Inferior parietal cortex (tissue), 1 donor: ENCODE measurements around the gene CDCA7L.
"Not testable (repeated sequence)": the region's sequence is repeated elsewhere in the genome, so short reads cannot be mapped to it uniquely, and the experiment has no call there.

Source experiments
- DNase-seq: peaks from one replicate; pipeline ENCODE4 v3.0.0-alpha.2; 2016; ENCODE audit errors: extremely low spot score

CDCA7L gene

DNA sequence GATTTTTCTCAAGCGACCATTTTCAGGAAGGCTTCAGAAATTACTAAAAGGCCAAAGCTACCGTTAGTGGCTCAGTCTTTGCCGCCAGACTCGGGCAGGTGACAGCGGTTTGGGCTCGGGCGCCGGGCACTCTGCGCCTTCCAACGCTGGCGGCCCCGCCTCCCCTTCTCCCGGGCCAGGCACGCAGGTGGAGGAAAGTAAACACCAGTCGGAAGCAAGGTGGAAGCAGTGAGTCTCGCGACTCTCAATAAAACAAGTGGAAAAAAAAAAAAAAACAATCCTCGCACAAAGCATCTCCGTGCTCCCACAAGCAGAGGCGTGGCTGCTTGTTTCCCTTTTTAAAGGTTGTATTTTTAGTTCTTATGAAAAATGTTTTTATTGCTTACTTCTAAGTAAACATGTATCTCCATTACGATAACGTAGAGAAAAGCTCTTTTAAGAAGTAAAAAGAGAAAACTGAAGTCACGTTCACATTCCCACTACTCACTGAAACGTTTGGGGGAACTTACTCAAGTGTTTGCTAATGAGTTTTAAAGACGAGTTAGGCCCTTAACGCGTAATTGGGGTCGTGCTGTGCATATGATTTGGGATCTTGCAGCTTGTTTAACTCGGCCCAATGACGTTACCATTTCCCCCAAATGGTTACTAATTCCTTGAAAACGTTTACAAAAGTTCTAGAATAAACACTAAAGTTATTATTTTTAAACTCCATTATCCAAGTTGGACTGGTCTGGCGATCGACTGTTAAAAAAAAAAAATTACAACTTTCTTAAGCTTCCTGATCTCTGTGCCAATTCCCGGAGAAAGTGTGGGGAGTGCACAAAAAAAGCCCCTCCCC is 864 bp downstream of the CDCA7L start:
- no peak for DNase-seq

DNA sequence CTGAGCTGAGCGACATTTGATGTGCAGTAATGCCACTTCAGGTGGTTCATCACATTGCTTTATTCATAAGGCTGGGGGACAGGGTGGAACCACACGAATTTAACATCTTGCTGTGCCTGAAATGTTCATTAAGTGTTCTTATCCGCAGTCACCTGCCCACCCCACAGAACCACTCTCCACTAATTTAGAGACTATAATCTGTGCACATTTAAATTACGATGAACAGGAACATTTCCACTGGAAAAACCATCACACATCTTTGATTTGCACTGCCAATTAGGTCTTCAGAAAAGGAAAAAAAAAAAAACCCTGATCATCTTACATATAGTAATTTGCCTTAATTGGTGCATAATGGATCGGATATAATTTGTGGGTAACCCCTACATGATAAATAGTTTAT is 2.3 kb downstream of the CDCA7L start:
- DNase-seq: no peak

DNA sequence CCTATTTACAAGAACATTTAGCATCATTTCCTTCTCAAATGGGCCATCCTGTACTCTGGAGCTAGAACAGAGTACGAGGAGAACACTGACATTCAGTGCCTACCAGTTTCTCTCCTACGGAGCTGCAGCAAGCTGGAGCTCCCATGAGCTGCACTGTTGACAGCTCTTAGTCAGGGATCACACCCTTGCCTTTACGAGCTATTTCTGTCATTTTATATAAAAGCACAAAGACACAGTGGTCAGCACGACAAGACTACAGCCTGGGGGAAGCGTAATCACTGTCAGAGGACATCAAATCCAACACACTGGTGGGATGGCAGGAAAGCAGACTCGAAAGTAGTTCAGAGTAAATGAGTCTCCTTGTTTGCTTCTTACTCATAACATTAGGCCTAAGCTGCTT is 2.7 kb downstream of the CDCA7L start:
- peak; percentile 38 for DNase-seq

DNA sequence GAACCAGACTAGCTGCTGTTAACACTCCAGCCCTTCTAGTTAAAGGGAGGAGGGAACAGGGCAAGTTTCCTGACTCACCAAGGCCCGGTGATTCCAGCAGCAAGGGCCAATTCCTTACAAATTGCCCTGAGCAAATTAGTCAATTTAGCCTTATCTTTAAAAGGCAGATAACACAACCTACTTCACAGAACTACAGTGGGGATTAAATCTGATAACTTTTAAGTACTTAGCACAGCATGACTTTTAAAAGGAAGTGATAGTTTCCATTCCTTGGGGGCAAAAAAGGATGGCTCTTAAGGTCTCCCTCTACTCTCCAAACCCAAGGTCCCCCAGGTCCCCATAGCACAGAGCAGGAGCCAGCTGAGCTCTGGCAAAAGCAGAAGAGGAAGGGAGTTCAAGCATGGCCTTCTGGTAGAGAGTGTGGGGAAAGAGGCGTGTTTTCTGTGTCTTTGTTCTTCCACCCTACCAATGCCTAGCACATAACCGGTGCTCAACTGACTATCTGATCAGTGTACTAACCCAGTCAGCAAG is 4.0 kb downstream of the CDCA7L start:
- DNase-seq: no peak

DNA sequence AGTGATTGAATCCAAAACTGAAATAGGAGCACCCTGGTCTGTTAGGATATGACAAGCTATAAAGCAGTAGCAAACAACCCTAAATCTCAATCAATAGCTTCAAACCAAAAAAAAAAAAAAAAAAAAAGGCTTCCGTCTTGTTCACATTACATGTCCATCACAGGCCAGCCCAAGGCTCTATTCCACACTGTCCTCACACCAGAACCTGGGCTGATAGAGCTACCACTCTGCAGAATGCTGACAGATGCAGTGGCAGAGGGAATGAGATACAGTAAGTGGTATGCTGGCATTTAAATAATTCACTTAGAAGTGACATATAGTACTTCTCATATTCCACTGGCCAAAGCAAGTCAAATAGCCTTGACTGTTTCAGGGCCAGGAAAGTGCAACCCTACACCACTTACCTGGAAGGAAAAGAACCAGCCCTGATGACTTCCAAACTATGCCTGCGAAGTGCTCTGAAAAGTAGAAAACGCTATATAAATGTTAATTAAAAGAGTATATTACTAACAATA is 5.8 kb downstream of the CDCA7L start:
- DNase-seq: no peak

DNA sequence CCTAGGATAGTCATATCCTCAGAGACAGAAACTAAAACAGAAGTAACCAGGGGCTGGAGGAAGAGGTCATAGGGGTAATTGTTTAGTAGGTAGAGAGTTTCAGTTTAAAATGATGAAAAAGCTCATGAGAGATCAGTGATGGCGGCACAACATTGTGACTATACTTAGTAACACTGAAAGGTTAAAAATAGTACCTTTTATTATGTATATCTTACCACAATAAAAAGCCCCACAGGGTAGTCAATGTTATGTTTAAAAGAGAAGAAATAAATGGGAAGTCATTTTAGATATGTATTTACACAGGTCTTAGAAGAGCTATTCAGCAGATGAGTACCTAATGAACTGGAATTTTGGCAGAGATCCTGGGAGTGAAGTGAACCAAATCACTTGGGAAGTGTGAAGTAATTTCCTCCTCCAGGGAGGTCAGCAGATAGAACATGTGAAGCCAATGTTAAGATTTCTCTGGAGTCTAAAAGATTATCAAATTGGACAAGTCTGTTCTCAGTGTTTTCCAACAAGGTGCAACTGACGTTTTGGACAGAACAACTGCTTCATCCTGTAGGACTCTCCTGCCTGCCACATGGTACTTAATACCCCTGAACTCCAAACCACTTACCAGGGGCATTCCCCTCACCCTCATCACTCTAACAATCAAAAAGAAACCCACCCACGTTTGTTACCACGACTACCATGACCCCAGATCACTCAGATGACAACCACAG is 6.4 kb downstream of the CDCA7L start:
- no peak for DNase-seq

DNA sequence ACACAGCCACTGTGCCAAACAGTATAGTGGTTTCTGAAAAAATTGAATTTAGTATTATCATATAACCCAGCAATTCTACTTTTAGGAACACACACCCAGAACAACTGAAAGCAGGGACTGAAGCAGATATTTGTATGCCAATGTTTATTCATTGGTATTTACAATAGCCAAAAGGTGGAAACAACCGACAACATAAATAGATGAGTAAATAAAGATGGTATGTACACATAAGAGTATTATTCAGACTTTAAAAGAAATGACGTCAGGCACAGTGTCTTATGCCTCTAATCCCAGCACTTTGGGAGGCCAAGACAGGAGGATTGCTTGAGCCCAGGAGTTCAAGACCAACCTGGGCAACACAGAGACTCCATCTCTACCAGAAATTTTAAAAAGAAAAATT is 7.2 kb downstream of the CDCA7L start:
- no peak for DNase-seq

DNA sequence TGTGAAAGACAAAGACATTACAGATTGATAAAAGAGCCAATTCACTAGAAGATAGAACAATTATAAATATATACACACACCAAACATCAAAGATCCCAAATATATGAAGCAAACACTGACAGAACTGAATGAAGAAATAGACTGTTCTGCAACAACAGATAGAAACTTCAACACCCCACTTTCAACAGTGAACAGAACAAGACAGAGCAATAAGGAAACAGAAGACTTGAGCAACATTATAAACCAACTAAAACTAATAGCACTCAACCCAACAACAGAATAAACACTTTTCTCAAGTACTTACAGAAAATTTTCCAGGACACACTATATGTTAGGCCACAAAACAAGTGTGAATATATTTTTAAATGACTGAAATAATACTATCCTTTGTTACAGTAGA is 10.9 kb downstream of the CDCA7L start:
- DNase-seq: no peak

DNA sequence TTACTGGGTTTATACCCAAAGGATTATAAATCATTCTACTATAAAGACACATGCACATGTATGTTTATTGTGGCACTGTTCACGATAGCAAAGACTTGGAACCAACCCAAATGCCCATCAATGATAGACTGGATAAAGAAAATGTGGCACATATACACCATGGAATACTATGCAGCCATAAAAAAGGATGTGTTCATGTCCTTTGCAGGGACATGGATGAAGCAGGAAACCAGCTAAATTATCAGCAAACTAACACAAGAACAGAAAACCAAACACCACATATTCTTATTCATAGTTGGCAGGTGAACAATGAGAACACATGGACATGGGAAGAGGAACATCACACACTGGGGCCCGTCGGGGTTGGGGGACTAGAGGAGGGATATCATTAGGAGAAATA is 12.4 kb downstream of the CDCA7L start:
- not testable (repeated sequence) for DNase-seq

DNA sequence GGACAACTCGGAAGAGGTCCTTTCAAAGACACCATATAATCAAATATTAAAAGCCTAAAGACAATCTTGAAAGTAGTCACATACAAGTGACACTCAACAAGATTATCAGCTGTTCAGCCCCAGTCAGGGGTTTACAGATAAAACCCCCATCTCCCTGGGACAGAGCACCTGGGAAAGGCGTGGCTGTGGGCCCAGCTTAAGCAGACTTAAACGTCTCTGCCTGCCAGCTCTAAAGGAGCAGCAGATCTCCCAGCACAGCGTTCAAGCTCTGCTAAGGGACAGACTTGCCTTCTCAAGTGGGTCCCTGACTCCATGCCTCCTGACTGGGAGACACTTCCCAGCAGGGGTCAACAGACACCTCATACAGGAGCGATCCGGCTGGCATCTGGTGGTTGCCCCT is 18.0 kb downstream of the CDCA7L start:
- DNase-seq: no peak

DNA sequence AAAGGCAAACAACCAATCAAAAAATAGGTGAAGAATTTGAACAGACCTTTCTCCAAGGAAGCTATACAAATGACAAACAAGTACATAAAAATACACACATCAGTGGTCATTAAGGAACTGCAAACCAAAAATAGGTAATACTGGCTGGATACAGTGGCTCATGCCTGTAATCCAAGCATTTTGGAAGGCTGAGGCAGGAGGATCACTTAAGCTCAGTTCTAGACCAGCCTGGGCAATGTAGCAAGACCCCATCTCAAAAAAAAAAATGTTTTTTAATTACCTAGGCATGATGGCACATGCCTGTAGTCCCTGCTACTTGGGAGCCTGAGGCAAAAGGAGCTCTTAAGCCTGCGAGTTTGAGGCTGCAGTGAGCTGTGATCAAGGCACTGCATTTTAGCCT is 19.3 kb downstream of the CDCA7L start:
- no peak for DNase-seq

DNA sequence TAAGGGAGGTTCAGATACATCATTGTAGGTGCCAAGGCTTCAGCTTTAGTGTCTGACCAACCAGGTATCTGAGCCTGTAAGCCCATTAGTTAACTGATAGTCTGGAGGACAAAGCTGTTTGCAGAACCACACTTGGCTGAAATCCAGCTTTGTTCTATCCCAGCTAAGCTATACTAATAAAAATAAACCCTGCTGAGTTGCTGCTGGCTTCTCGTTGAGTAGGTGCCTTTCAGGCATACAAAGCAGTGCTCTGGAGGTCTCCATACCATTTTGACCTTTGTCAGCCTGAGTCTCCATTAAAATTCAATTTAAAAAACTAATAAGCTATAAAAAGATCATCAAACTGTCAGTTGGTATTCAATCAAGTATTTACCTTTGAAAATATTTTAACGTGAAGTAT is 22.0 kb downstream of the CDCA7L start:
- no peak for DNase-seq

DNA sequence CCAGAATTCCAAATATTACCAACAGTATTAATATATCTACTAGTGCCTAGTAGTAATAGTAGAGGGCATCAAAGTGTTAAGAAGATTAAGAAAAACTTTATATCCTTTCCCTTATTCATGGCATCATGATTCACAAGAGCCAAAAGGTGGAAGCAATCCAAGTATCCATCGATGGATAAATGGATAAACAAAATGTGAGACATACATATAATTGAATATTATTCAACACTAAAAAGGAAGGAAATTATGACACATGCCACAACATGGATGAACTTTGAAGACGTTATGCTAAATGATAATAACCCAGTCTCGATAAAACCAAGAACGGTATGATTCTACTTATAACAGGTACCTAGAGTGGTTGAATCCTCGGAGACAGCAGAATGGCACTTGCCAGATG is 23.1 kb downstream of the CDCA7L start:
- DNase-seq: no peak

DNA sequence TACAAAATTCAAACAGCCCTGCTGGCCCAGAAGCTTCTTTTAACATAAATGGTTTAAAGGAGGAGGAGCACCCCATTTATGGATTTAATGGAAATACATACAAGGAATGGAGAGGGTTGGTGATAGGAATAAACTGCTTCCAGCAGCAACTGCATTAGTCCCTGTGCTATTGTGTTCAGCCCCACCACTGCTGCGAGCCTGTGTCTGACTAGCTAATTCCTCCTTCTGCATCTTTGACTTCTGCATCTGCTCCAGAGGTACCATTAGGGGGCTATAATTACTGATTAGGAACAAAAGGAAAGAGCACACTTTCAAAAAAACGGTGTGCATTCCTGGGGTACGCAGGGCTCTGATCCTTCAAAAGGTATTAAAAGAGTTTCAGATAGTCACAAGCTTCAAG is 24.8 kb downstream of the CDCA7L start:
- DNase-seq: no peak

DNA sequence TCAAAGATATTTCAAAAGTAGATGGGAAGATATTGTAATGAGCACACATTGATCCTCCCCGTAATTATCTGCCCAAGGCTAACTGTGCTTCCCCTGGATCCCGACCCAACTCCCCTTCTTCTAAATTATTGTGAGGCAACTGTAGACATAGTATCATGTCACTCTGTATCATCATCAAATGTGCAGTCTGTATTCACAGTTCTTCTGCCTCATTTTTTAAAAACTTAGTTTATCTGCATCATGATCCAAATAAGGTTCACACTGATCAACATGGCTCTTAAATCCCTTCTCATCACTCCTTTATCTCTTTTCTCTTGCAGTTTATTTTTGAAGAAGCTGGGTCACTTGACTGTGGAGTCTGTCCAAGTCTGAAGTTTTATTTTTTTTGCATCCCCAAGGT is 27.5 kb downstream of the CDCA7L start:
- no peak for DNase-seq

DNA sequence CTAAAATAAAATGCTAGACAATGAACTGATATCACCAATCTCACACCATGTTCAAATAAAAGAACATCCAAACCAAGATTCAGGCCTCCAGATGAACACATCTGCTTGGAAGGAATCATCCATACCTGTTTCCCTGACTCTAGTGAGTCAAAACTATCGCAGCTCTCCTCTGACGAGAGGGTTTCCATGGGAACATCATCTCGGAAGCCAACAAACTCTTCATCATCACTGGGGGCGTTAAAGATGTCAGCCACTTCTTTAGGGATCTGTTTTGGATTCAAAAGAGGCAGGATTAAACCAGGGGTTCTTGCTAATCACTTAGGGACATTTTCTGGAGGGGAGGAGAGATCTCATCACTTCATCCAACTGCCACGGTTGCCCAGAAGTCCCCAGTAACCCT is 29.1 kb downstream of the CDCA7L start:
- DNase-seq: no peak

DNA sequence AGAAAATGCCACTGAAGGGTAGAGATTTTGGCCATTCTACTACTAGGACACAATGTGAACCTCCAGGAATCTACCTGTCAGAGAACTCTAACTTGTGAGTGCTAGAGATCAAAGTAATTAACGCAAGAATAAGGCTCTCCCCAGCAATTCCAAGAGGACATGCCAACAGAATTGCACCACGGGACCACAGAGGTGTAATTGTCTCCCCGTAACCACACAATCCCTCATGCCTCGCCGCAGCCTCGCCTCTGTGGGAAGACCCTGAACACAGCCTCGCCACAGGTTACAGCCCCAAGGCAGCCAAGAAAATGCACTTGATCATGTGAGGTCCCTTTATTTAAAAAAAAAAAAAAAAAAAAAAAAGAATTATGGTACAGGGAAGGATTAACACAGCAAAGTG is 29.5 kb downstream of the CDCA7L start:
- DNase-seq: no peak

DNA sequence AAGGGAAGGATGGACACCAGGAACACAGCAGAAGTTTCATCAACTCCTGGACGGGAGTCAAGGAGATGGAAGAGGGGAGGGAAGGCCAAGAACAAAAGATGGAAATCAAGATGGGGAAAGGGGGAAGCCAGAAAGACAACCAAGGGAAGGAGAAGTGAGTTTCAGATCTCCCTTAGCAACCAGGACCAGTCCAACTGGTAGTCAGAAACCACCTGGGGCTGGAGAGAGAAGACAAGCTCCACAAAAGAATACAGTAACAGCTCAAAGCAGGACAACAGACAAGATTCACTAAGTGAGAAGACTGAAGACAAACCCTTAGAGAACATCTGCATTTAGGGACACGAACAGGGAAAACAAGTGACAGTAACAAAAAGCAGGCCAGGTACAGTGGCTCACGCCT is 30.6 kb downstream of the CDCA7L start:
- DNase-seq: no peak

DNA sequence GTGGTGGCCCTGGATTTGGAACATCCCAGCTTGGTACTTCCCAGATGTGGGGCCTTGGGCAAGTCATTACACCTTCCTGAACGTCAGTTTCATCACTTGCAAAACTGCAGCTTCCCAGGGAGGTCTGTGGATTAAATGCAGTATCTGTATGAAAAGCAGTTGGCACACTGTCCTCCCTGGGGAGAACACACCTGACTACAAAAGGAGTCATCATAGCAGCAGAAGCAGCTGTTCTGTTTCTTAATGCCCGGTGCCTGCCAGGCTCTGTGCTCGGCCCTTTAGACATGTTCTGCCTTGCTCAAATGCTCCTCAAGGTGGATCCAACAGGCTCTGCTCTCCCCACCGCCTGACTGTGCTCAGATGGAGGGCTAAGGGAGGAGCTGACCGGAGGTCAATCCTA is 31.0 kb downstream of the CDCA7L start:
- DNase-seq: no peak

DNA sequence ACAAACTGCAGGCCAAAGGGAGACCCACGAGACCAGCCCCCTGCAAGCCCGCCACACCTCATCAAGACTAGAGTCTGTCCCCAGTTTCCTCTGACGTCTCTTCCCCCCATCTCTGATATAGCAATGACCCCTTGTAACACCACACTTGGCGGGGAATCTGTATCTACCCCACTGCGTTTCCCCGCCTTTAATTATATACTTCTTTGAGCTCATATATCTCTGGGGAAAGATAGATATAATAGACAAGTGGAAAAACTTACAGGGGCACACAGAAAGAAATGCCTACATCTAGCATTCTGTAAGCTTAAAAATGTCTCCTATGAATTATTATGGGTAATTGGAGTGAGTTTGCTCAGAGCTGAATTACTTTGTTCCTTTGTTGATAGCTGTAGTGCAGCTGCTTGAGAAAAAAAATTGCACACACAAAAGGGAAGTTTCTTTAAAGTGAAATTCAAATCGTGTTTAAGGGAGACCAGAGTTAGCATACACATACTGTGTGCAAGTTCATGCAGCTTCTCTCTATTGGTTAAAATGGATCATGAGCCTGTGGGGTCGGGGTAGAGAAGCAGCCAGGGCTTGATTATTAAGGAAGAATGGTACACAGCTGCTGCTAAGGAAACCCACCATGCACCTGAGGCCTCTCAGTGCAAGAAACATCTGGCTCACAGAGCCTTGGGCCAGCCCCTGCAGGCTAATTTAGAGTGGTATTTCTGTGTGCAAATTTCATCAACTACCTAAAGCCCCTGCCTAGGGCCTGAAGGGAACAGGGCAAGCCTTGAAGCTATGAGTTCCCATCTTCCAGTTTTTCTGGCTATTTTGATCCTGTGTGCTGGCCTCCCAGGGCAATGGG is 32.5 kb downstream of the CDCA7L start:
- no peak for DNase-seq

DNA sequence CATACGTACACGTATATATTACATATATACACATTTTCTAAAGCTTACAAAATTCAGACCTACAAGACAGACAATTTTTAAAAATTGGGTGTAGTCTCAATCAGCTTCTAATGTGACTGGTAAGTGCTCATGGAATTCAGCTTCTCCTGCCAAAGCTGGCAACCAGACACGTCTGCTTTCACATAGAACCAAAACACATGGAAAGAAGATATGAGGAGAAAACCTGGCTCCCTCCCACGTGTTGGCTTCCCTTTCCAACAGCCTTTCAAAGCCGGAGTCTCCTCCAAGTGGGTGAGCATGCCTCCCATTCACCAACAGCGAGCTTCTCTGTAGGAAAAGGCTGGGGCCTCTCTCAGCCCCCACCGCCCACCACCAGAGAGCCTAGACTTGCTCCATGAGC is 33.4 kb downstream of the CDCA7L start:
- peak; percentile 14 for DNase-seq

DNA sequence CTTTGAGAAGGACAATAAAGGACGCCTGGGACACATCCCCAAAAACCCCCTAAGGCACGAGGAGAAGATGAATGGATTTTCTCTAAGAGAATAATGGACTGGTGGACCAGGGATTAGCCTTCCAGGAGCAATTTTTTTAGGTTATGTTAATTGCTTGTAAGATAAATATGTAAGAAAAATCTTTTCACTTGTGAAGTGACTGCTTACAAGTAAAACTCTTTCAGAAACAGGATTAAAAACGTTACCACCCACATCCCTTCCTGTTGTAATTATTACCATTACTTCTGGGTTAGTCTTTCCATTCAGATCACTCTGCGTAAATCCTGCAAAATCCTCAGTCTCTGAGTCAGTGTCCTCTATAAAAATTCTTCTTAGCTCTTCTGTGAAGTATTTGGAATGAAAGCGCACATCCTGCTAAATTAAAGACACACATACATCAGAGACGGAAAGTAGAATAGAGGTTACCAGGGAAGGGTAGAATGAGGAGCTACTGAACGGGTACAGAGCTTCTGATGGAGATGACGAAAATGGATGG is 34.3 kb downstream of the CDCA7L start:
- no peak for DNase-seq
